HG03354 (cell line): ENCODE measurements around the gene PGA5.

ENCODE experiments used
- ATAC-seq: cut with Tn5 transposase; IDR thresholded peaks from one replicate; pipeline ENCODE4 v1.9.1; 2021; ENCODE audit warnings: mild to moderate bottlenecking; ENCODE audit not compliant: unreplicated experiment, poor library complexity, severe bottlenecking

The PGA5 gene

DNA sequence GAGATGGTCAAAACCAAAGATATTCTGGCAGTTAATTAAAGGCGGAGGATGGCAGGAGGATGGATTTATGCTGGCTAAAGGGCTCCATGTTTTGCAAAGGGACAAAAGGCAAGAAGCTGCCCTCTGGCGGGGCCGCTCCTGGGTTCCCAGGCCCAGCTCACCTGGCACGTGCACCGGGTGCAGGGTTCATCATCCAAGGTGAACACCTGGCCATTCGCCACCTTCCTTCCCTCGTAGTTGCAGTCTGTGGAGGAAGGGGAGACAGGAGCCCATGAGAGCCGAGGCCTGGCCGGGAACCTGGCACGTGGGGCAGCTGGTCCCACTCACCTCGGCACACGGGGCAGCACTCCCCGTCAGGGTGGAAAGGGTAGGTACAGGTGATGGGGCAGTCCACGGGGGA is 23.8 kb downstream of the PGA5 start:
- ATAC-seq, result no peak

DNA sequence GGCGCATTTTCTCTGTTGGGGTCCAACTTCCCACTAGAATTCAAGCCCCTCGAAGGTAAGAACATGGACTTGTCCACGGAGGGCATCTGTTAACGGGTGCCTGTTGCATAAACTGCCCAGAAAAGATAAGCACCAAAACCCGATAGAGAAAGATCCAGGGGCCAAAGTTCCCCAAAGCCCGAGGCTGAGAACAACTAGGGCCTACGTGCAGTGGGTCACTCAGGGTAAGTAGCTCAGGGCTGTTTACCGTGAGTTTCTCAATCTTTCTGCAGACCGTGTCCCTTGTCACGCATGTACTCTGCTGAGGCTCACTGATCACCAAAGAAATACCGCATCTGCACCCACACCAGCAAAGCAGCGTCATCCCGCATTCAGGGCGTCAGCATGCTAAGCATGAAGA is 24.4 kb downstream of the PGA5 start:
- no peak for ATAC-seq

DNA sequence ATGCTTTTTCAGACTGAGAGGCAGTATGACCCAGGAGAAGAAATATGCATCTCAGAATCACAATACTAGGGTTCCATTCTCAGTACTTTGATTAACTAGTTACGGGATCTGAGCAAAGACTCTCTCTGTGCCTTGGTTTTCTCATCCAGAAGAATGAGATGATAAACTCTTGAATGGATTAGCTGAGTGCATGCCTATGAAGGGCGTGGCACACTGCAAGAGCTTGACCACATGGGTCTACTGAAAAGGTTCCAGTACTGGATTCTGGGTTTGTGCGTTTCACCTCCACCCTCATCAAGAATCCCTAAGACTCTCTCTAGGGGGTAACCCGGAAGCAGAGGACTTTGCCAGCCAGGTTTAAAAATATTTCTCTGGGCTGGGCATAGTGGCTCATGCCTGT is 25.6 kb downstream of the PGA5 start:
- no peak for ATAC-seq

DNA sequence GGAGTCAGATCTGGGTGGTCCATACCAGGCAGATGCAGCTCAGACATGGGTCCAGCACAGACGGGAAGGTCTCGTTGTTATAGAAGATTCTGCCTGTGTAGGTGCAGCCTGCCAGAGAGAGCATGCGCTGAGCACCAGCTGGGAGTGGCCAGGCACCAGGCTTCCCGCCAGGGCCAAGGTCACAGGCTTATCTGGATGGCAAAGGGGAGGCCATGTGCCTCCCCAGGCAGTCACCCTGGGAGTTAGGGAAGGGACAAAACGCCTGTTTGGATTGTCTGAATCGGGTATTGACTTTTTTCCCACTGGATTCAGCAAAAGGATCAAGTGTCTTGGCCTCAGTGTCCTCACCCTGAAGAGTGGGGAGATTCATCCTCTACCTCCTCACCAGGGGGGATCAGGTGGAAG is 26.5 kb downstream of the PGA5 start:
- no peak for ATAC-seq

DNA sequence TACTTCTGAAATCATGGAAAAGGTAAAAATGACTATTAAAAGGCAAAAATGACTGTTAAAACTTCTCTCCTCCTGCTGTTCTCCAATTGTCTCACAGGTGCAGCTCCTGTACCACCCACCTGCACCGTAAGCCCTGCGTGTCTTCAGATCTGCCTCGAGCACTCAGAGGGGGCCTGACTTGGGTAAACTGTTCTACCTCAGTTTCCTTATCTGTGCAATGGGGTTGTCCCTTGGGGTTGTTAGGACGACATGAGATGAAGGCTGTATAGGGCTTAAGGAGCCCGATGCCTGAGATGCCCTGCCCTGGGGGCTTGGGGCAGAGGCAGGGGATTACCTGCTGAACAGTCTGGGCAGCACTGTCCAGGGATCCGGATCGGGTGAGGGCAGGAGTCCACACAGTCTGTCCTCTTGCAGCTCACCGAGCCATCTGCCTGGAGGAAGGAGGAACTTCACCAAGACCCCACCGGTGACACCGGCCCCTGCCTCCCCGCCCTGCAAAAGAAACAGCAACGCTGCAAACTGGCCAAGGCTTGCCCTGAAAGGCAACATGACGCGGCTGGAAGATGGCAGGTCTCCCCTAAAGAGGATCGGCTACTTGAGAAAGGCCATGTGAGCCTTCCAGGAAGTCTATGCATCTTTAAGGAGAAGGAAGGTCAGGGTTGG is 27.7 kb downstream of the PGA5 start:
- ATAC-seq, result no peak

DNA sequence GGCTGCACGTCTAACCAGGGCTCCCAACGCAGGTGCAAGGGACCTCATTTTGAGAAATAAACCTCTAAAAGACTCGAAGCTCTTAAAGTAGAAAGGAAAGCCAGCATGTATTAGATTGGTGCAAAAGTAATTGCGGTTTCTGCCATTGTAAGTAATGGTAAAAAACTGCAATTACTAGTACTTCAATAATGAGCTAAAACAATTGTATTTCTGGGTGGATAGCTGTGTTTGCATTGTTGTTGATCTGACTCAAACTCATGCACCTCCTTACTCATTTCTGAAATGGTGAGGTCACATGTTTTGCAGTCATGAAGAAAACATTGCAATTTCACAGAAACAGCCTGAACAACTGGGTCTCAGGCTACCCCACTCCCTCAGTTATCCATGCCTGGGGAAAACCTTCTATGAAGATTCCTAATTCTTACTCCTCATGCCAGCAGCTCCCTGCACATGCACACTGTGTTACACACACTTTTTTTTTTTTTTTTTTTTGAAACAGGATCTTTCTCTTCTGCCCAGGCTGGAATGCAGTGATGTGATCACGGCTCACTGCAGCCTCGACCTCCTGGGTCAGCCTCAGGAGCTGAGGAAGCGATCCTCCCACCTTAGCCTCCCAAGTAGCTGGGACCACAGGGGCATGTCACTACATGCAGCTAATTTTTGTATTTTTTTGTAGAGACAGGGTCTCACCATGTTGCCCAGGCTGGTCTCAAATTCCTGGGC is 29.5 kb downstream of the PGA5 start:
- ATAC-seq, result no peak

DNA sequence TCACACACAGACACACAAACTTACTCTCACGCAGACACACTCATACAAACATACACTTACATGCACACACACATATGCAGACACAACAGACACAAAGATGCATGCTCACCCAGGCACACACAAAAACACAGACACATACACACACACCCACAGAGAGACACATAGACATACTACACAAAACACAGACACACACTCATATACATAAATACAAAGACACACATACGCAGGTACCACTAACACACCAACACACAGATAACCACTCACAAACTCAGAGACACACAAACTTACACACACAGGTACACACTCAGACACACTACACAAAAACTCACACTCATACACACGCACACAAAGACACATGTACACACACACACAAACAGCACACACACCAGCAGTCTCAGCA is 31.8 kb downstream of the PGA5 start:
- ATAC-seq, result no peak

DNA sequence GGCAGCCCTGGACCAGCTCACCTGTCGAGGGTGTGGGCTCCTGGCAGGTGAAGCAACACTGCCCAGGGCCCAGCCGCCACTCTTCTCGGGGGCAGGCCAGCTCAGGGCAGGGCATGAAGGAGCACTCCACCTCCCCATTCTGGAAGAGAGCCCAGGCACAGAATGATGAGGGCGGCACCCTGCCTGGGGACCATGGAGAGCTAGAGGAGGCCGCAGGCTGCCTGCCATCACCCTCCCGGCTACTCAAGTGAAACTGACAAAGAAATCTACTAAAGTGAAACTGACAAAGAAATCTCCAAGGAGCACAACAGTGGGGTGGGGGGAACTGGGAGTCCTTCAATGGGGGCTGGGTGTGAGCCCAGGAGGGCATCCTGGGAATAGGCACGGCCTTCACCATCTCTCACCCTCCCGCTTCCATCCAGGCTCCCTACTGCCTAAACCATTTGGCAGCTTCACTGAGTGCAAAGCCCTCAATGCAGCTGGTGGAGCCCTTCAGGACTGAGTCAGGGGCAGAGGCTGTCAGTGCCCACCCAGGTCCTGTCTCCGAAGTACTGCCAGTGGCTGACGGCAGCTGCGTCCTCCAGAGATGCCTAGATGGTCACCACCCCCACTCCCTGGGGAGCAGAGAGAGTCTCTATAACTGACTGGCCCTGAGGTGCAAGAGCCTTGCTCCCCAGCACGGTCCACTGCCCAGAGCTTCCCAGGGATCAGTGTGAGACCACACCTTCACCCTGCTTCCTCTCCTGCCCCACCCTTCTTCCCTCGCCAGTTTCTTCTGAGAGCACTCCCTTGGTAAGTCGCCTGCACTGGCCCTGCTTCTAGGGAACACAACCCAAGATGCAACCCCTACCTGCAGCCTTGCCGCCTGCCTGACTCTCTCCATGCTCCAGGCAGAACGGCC is 32.5 kb downstream of the PGA5 start:
- ATAC-seq, result no peak

DNA sequence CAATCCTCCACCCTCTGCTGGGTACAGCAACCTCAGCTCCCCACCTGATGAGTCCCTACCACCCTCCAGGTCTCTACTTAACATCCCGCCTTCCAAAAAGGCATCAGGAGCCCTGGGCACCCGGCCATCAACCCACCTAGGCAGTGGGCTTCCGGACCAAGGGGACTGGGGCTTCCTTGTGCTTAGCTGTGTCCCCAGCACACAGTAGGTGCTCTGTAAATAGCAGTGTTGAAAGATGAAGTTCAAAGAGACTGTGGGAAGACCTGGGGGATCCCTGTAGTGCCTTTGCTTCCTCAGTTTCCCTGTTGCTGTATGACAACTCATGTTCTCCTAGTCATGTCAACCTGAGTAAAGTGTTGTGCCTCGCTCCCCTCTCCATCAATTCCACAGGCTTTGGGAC is 33.1 kb downstream of the PGA5 start:
- ATAC-seq, result no peak

DNA sequence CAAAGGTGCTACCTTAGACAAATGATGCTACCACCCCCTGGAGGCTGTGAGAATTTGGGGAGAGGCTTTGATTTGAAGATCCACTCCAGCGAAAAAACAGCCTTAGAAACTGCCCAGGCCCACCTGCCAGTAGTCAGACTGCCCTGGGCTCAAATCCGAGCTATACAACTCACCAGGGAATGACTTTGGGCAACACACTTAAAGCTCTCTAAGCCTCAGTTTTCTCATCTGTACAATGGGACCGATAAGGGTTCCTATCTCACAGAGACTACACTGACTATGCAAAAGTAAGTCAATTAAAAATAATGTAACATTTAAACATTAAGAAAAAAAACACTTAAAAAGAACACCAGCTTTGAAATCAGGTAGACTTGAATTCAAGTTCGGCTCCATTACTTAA is 34.2 kb downstream of the PGA5 start:
- ATAC-seq, result no peak

DNA sequence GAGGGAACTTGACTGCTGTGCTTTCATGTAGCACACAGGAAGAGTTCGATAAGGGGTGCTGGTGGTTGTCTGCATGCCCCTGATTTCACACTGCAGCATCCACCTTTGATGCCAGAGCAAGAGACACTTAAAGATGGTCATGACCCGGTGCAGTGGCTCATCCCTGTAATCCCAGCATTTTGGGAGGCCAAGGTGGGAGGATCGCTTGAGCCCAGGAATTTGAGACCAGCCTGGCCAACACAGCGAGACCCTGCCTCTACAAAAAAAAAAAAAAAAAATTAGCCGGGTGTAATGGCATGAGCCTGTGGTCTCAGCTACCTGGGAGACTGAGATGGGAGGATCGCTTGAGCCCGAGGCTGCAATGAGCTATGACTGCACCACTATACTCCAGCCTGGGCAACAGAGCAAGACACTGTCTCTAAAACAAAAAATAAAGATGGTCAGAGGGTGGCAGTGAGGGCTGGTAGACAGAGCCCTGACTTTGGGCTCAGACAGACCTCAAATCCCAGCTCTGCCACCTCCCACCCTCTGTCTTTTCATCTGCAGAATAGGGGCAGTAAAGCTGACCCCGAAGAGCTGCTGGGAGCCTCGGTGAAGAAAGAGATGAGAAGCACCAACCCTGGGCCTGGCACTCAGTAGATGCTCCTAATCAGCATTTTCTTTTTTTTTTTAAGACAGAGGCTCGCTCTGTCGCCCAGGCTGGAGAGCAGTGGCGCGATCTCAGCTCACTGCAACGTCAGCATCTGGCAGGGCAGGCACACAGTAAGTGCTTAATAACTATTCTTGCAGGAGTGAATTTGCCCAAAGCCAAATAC is 36.4 kb downstream of the PGA5 start:
- ATAC-seq, result no peak

DNA sequence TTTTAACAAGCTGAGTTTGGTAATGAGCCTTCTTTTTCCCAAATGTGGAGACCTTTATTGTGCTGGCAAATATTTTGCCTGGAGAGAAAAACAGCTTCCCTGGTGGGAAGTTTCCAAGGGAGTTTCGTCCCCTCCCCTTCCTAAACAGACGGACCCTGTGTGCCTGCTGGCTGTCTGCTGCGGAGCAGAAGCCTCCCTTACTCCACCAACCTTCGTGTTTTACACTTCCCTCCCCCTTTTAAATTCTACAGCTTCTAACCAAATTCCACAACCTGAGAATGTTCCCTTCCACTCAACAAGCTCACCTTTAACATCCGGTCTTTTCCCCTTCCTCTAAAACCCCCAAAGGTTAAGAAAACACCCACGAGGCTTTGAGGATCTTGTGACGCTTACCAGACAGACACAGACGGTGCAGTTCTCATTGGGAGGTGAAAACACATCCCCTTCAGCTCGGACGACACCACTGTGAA is 37.1 kb downstream of the PGA5 start:
- no peak for ATAC-seq

DNA sequence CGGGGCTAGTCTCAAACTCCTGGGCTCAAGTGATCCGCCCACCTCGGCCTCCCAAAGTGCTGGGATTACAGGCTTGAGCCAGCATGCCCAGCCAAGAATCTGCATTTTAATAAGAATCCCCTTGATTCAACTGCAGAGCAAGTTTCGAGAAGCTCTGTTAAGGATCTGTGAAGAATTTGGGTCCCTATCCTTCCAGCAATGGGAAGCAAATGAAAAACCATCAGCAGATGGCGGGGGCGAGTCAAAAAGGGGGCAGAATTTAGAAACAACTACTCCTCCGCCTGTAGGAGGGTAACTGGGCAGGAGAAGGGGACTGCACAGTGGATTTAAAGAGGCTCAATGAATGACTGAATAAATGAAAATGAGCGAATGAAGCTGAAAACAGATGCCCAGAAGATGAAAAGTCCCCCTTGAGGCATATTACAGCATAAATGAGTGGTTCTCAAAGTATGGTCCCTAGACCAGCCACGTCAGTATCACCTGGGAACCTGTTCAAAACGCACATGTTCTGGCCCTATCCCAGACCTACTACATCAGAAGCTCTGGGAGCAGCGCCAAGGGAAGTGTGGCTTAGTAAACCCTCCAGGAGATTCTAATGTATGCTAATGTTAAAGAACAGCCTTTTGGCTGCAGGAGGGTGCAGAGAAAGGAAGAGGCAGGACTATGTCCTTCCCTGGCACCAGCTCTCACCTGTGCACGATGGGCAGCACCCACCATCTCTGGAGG is 39.1 kb downstream of the PGA5 start:
- ATAC-seq, result no peak

DNA sequence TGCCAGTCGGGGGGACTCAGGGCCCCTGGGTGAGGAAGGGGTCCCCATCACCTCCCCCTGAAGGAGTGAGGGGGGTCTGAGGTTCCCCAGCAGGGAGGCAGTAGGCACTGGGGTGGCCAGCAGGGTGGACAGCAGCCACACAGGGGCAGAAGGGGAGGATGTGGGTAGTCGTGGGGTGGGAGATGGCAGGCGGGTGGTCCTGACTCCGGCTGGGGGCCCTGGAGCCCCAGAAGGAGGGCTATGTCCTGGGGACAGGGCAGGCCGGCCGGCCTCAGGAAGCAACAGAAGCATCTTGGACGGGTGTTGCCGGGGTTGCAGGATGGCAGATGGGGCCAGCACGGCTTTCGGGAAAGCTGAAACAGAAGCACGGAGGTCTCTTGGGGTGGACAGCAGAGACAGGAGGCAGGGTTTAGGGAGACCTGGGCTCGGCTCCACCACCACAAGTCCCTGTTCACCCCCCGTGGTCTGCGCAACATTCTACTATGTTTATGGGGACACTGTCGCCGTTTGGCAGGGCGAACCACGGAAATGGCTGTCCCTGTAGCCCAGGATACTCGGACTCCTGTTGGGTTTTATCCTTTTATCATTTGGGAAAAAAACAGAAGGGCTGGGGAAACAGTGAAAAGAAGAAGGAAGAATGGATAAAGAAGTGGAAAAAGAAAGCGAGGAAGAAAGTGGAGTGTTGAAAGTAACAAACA is 40.1 kb downstream of the PGA5 start:
- ATAC-seq, result no peak

DNA sequence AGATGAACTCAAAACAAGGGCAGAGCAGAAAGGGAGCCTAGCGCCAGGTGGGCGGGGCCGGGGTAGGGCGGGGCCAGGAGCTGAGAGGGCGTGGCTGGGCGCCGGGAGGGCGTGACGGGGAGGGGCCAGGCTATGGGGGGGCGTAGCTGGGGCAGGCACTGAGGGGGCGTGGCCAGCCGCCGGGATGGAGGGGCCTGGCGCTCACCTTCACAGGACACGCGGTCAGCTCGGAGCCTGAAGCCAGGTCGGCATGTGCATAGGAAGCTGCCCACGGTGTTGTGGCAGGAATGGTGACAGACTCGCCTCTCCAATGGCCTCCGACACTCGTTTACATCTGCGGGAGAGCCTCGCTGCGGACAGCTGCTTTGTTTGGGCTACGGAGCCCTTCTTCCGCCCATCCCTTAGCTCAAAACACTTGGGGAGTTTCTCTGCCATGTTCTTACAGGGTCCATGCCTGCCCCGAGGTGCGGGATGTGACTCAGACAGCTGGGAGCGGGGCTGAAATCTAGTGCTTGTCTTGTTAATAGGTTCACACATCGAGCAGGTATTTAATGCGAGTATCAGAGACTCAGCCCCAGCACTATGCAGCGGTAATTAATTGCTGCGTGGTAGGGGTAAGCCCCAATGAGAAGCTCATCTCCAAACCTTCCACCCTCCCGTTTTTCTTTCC is 40.7 kb downstream of the PGA5 start:
- ATAC-seq, result no peak

DNA sequence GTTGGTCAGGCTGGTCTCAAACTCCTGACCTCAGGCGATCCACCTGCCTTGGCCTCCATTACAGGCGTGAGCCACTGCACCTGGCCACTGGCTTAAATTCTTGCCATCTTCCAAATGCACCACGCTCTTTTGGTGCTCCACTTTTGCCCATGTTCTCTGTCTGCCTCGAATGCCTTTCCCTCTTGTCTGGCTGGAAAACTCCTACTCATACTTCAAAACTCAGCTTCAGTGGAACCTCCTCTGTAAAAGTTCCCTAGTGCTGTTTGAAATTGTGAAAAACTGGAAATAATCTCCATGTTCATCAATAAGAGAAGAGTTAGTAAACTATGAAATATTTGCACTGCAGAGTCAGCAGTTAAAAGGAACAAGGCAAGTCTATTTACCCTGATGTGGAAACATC is 42.6 kb downstream of the PGA5 start:
- no peak for ATAC-seq

DNA sequence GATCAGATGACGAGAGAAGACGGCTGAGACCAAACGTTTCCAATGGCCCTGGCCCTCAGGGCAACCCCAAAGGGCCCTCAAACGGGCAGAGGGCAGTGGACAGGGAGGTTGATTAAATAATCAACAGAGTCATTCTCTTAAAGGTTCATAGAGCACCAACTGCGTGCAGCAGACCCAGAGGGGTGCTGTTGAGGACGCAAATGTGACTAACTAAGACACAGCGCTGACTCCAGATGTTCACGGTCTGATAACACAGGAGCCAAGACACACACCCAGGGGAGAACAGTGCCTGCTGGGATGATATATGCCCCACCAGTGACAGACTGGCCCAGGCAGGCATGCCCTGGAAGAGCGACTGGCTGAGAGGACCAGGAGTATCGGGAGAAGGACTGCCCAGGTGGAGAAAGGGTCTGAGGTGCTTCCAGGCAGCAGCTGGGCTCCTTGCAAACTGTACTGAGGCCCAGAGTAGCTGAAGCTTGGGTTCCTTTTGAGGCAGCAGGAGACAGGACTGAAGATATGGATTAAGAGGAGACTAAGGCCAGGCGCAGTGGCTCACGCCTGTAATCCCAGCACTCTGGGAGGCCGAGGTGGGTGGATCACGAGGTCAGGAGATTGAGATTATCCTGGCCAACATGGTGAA is 46.5 kb downstream of the PGA5 start:
- no peak for ATAC-seq
